ENCODE results near the gene KRT77. TPM values are rescaled to one million over a fixed set of nuclear protein-coding genes. Genes with fewer than 3 reads are reported as not detected.

Gene KRT77
- total RNA-seq, 4 donors from 2014 or later = not detected

- 46% methylated on average over 11 of the region's 11 CpGs; no CpG with 5 or more reads in 1 of the 2 donors for WGBS, 2 donors (ENCODE audit: low coverage in 1 of 2)
- TF ChIP-seq EP300 (IDR thresholded peaks at IDR 0.05; ENCODE audit: low read depth) (no peak), CTCF (IDR thresholded peaks at IDR 0.05) (no peak), POLR2AphosphoS5 (IDR thresholded peaks at IDR 0.05) (no peak), POLR2A (IDR thresholded peaks at IDR 0.05) (no peak)
- Histone ChIP-seq H3K27ac (no peak overlapping the region), H3K27me3 (peaks cover 24% of the 10 kb centered on the region), H3K36me3 (no peaks in the 10 kb centered on the region), H3K4me3 (no peak overlapping the region), H3K9me3 (no peaks in the 10 kb centered on the region), H3K4me1 (no peaks in the 10 kb centered on the region)
- intact Hi-C loops (cut with DNase I; ENCODE audit: low total_unique reads) (no loop called here), in situ Hi-C loops (cut with MboI; ENCODE audit: low pct_ligation_motif_present in 1 of 4, low pct_unique_long_range_greater_than_20kb in 1 of 4, low sequenced_read_pairs in 3 of 4) (no loop called here)
- no peak for DNase-seq
Measured at GRCh38 chr12:52698651-52699340, 4.5 kb downstream of the KRT77 start.

GRCh38 chr12:52697058-52697582 is 6.2 kb downstream of the KRT77 start:
- peaks cover 39% of the 10 kb centered on the region for H3K27me3 ChIP-seq

GRCh38 chr12:52696588-52696987 is 6.7 kb downstream of the KRT77 start:
- DNase-seq = no peak
- peaks cover 45% of the 10 kb centered on the region for H3K27me3 ChIP-seq
- WGBS, 2 donors (ENCODE audit: low coverage in 1 of 2) = 50 to 51% methylated on average over 3 of the region's 3 CpGs
- no peaks in the 10 kb centered on the region for H3K9me3 ChIP-seq
- H3K4me3 ChIP-seq = no peak overlapping the region
- no peak for TF ChIP-seq CTCF (IDR thresholded peaks at IDR 0.05)
- no peak for TF ChIP-seq POLR2A (IDR thresholded peaks at IDR 0.05)
- TF ChIP-seq POLR2AphosphoS5 (IDR thresholded peaks at IDR 0.05) = no peak
- TF ChIP-seq EP300 (IDR thresholded peaks at IDR 0.05; ENCODE audit: low read depth) = no peak
- intact Hi-C loops (cut with DNase I; ENCODE audit: low total_unique reads) (no loop called here), in situ Hi-C loops (cut with MboI; ENCODE audit: low pct_ligation_motif_present in 1 of 4, low pct_unique_long_range_greater_than_20kb in 1 of 4, low sequenced_read_pairs in 3 of 4) (no loop called here)
- no peak overlapping the region for H3K27ac ChIP-seq
- H3K4me1 ChIP-seq = no peaks in the 10 kb centered on the region
- H3K36me3 ChIP-seq = no peaks in the 10 kb centered on the region

More at GRCh38 chr12:52697058-52697582, 6.2 kb downstream of the KRT77 start:
- H3K27ac ChIP-seq = no peak overlapping the region
- 38% methylated on average over 2 of the region's 2 CpGs; no CpG with 5 or more reads in 1 of the 2 donors for WGBS, 2 donors (ENCODE audit: low coverage in 1 of 2)
- no peak for TF ChIP-seq CTCF (IDR thresholded peaks at IDR 0.05)
- TF ChIP-seq EP300 (IDR thresholded peaks at IDR 0.05; ENCODE audit: low read depth) = no peak
- no peak for TF ChIP-seq POLR2AphosphoS5 (IDR thresholded peaks at IDR 0.05)
- TF ChIP-seq POLR2A (IDR thresholded peaks at IDR 0.05) = no peak
- in situ Hi-C loops (cut with MboI; ENCODE audit: low pct_ligation_motif_present in 1 of 4, low pct_unique_long_range_greater_than_20kb in 1 of 4, low sequenced_read_pairs in 3 of 4) = no loop called here
- H3K9me3 ChIP-seq = no peaks in the 10 kb centered on the region
- intact Hi-C loops (cut with DNase I; ENCODE audit: low total_unique reads) = no loop called here
- H3K4me1 ChIP-seq = no peaks in the 10 kb centered on the region
- no peaks in the 10 kb centered on the region for H3K36me3 ChIP-seq
- H3K4me3 ChIP-seq = no peak overlapping the region
- DNase-seq = no peak

GRCh38 chr12:52695039-52695438 is 8.3 kb downstream of the KRT77 start:
- H3K4me3 ChIP-seq = no peak overlapping the region
- H3K27ac ChIP-seq = no peak overlapping the region
- peaks cover 59% of the 10 kb centered on the region for H3K27me3 ChIP-seq
- intact Hi-C loops (cut with DNase I; ENCODE audit: low total_unique reads) (no loop called here), in situ Hi-C loops (cut with MboI; ENCODE audit: low pct_ligation_motif_present in 1 of 4, low pct_unique_long_range_greater_than_20kb in 1 of 4, low sequenced_read_pairs in 3 of 4) (no loop called here)
- H3K36me3 ChIP-seq = no peaks in the 10 kb centered on the region
- TF ChIP-seq CTCF (IDR thresholded peaks at IDR 0.05) (no peak), EP300 (IDR thresholded peaks at IDR 0.05; ENCODE audit: low read depth) (no peak), POLR2A (IDR thresholded peaks at IDR 0.05) (no peak), POLR2AphosphoS5 (IDR thresholded peaks at IDR 0.05) (no peak)
- H3K4me1 ChIP-seq = peaks cover 0 to 11% (median 8%) of the 10 kb centered on the region in 4 donors
- WGBS, 2 donors (ENCODE audit: low coverage in 1 of 2) = 82% methylated on average over 3 of the region's 3 CpGs; no CpG with 5 or more reads in 1 of the 2 donors
- H3K9me3 ChIP-seq = no peaks in the 10 kb centered on the region
- DNase-seq = no peak

Measured in transverse colon (tissue), 4 donors.